Measurements from ENCODE around the gene MAJIN. TPM values are rescaled to one million over a fixed set of nuclear protein-coding genes. Genes with fewer than 3 reads are reported as not detected.

Gene MAJIN
- polyA plus RNA-seq, 1 of the 3 experiments (the other 2 are of a cell fraction), result not detected

DNA sequence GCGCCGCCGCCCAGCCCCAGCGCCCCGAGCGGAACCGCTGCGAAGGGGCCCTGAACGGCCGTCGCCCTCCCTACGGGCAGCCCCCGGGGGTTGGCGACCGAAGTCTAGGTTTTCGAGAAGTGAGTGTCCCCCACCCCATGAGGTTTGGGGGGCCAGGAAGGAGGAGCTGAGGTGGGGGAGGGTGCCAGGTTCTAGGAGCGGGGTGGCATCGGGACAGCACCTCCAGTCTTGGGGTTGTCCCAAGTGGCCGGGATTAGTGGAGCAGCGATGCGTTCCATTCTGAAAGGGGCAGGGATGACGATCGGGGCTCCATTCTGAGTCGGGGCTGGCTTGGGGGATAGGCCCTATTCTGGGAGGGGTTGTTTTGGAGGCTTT, 47.0 kb downstream of the MAJIN start:
- ChIA-PET POLR2A (interaction anchor here (0.9 kb wide), 1 partner anchor 72 kb away, joined by 3 read pairs; the partner anchor contains the start of gene BATF2), CTCF (interaction anchor here (0.8 to 2.0 kb wide), 5 partner anchors 19 to 89 kb away, joined by 3 to 14 read pairs (median 3); partner anchors contain the start of gene ARL2)
- Histone ChIP-seq H2AFZ (ENCODE audit: low read depth) (peak overlapping the region; percentile 90; the same call in 1 of the 2 replicates), H3K27ac (ENCODE audit: low read depth in 2 of 2, low read length in 1 of 2) (peak overlapping the region in 1 of 2 experiments; percentile 95; a peak in 1 of 4 replicates), H3K27me3 (ENCODE audit: insufficient read depth) (no peaks in the 10 kb centered on the region), H3K4me2 (peak overlapping the region; percentile 79), H3K36me3 (replicated peaks in 1 of 2; ENCODE audit: control insufficient read depth in 1 of 2, insufficient read depth in 2 of 2, low read length in 1 of 2) (peaks cover 0 to 13% of the 10 kb centered on the region in 2 experiments), H4K20me1 (ENCODE audit: insufficient read depth) (no peaks in the 10 kb centered on the region), H3K4me3 (ENCODE audit: low read depth in 2 of 2, low read length in 1 of 2) (peak overlapping the region; percentile 67 to 93), H3K4me1 (ENCODE audit: control insufficient read depth in 1 of 2, insufficient read depth in 2 of 2, low read depth in 1 of 2, low read length in 1 of 2) (peaks cover 0 to 22% of the 10 kb centered on the region in 2 experiments; a peak in 1 of 4 replicates), H3K9me3 (no peaks in the 10 kb centered on the region), H3F3A (replicated peaks; ENCODE audit: insufficient read depth) (no peaks in the 10 kb centered on the region), H3K9me2 (no peaks in the 10 kb centered on the region), H3K9ac (peak overlapping the region; percentile 83), H3K79me2 (ENCODE audit: insufficient read depth) (peaks cover 13% of the 10 kb centered on the region; the same call in 1 of the 2 replicates)
- no peak for TF ChIP-seq TAF1 (IDR thresholded peaks at IDR 0.05; ENCODE audit: borderline replicate concordance, low read depth, low read length)
- TF ChIP-seq, protein P1, sequence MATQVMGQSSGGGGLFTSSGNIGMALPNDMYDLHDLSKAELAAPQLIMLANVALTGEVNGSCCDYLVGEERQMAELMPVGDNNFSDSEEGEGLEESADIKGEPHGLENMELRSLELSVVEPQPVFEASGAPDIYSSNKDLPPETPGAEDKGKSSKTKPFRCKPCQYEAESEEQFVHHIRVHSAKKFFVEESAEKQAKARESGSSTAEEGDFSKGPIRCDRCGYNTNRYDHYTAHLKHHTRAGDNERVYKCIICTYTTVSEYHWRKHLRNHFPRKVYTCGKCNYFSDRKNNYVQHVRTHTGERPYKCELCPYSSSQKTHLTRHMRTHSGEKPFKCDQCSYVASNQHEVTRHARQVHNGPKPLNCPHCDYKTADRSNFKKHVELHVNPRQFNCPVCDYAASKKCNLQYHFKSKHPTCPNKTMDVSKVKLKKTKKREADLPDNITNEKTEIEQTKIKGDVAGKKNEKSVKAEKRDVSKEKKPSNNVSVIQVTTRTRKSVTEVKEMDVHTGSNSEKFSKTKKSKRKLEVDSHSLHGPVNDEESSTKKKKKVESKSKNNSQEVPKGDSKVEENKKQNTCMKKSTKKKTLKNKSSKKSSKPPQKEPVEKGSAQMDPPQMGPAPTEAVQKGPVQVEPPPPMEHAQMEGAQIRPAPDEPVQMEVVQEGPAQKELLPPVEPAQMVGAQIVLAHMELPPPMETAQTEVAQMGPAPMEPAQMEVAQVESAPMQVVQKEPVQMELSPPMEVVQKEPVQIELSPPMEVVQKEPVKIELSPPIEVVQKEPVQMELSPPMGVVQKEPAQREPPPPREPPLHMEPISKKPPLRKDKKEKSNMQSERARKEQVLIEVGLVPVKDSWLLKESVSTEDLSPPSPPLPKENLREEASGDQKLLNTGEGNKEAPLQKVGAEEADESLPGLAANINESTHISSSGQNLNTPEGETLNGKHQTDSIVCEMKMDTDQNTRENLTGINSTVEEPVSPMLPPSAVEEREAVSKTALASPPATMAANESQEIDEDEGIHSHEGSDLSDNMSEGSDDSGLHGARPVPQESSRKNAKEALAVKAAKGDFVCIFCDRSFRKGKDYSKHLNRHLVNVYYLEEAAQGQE (IDR thresholded peaks at IDR 0.05; ENCODE audit: low read depth, low read length), result no peak
- TF ChIP-seq JUND (IDR thresholded peaks at IDR 0.05), result no peak
- TF ChIP-seq EP300 (IDR thresholded peaks at IDR 0.05; ENCODE audit: borderline replicate concordance in 1 of 2, low read depth in 1 of 2, low read length in 1 of 2), result no peak
- TF ChIP-seq, protein P2, sequence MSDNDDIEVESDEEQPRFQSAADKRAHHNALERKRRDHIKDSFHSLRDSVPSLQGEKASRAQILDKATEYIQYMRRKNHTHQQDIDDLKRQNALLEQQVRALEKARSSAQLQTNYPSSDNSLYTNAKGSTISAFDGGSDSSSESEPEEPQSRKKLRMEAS (IDR thresholded peaks at IDR 0.05; ENCODE audit: low read depth), result no peak
- TF ChIP-seq, protein P3, sequence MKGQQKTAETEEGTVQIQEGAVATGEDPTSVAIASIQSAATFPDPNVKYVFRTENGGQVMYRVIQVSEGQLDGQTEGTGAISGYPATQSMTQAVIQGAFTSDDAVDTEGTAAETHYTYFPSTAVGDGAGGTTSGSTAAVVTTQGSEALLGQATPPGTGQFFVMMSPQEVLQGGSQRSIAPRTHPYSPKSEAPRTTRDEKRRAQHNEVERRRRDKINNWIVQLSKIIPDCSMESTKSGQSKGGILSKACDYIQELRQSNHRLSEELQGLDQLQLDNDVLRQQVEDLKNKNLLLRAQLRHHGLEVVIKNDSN (IDR thresholded peaks at IDR 0.05; ENCODE audit: borderline replicate concordance, low read depth), result no peak
- TF ChIP-seq FOSL2 (IDR thresholded peaks at IDR 0.05; ENCODE audit: borderline replicate concordance, low read depth), result no peak
- TF ChIP-seq SMC3 (IDR thresholded peaks at IDR 0.05; ENCODE audit: low read depth, low read length), result no peak
- TF ChIP-seq ELF1 (IDR thresholded peaks at IDR 0.05), result no peak
- TF ChIP-seq, protein P4, sequence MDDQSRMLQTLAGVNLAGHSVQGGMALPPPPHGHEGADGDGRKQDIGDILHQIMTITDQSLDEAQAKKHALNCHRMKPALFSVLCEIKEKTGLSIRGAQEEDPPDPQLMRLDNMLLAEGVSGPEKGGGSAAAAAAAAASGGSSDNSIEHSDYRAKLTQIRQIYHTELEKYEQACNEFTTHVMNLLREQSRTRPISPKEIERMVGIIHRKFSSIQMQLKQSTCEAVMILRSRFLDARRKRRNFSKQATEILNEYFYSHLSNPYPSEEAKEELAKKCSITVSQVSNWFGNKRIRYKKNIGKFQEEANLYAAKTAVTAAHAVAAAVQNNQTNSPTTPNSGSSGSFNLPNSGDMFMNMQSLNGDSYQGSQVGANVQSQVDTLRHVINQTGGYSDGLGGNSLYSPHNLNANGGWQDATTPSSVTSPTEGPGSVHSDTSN (IDR thresholded peaks at IDR 0.05), result no peak
- TF ChIP-seq RFX5 (IDR thresholded peaks at IDR 0.05; ENCODE audit: low read length), result no peak
- no peak for TF ChIP-seq MEF2A (IDR thresholded peaks at IDR 0.05; ENCODE audit: borderline replicate concordance, low read depth)
- no peak for TF ChIP-seq TCF12 (IDR thresholded peaks at IDR 0.05)
- TF ChIP-seq, protein P5, sequence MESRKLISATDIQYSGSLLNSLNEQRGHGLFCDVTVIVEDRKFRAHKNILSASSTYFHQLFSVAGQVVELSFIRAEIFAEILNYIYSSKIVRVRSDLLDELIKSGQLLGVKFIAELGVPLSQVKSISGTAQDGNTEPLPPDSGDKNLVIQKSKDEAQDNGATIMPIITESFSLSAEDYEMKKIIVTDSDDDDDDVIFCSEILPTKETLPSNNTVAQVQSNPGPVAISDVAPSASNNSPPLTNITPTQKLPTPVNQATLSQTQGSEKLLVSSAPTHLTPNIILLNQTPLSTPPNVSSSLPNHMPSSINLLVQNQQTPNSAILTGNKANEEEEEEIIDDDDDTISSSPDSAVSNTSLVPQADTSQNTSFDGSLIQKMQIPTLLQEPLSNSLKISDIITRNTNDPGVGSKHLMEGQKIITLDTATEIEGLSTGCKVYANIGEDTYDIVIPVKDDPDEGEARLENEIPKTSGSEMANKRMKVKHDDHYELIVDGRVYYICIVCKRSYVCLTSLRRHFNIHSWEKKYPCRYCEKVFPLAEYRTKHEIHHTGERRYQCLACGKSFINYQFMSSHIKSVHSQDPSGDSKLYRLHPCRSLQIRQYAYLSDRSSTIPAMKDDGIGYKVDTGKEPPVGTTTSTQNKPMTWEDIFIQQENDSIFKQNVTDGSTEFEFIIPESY (IDR thresholded peaks at IDR 0.05; ENCODE audit: borderline replicate concordance, low read depth), result no peak
- no peak for TF ChIP-seq RAD21 (IDR thresholded peaks at IDR 0.05; ENCODE audit: low read length)
- TF ChIP-seq NRF1 (IDR thresholded peaks at IDR 0.05; ENCODE audit: low read depth, low read length), result no peak
- TF ChIP-seq NFIC (IDR thresholded peaks at IDR 0.05; ENCODE audit: borderline replicate concordance), result no peak
- no peak for TF ChIP-seq GABPA (IDR thresholded peaks at IDR 0.05; ENCODE audit: low read depth)
- no peak for TF ChIP-seq RCOR1 (IDR thresholded peaks at IDR 0.05; ENCODE audit: low read length)
- no peak for TF ChIP-seq GATA2 (CRISPR knock-in tag; IDR thresholded peaks at IDR 0.05)
- no CpG with 5 or more reads among the region's 24 CpGs for WGBS (ENCODE audit: low lambda C conversion rate)
- DNase-seq, result peak; percentile 72

All from SK-N-SH (cell line).